T-helper 1 cell treated with Interleukin-12 subunit alpha and Interleukin-12 subunit beta and Interleukin-4 antibody, amounts not matched to agents 30 μg/mL and 1 μg/mL, for 36 hours (primary cell): Measurements from ENCODE around the gene UCP3.

Source experiments
- H3K27ac Mint-ChIP-seq: one replicate; pipeline ENCODE4 v1.8.0; 2021; ENCODE audit warnings: mild to moderate bottlenecking, mixed read lengths
- H3K27me3 Mint-ChIP-seq: one replicate; pipeline ENCODE4 v1.8.0; 2021; ENCODE audit warnings: low read depth, mixed read lengths
- H3K36me3 Mint-ChIP-seq: one replicate; pipeline ENCODE4 v1.8.0; 2021; ENCODE audit warnings: low read depth, mixed read lengths
- H3K4me1 Mint-ChIP-seq: one replicate; pipeline ENCODE4 v1.8.0; 2021; ENCODE audit warnings: low read depth, mixed read lengths
- H3K4me3 Mint-ChIP-seq: one replicate; pipeline ENCODE4 v1.8.0; 2021; ENCODE audit warnings: mild to moderate bottlenecking, moderate library complexity, mixed read lengths
- H3K9me3 Mint-ChIP-seq: one replicate; pipeline ENCODE4 v1.8.0; 2021; ENCODE audit warnings: mixed read lengths

The UCP3 gene, protein sequence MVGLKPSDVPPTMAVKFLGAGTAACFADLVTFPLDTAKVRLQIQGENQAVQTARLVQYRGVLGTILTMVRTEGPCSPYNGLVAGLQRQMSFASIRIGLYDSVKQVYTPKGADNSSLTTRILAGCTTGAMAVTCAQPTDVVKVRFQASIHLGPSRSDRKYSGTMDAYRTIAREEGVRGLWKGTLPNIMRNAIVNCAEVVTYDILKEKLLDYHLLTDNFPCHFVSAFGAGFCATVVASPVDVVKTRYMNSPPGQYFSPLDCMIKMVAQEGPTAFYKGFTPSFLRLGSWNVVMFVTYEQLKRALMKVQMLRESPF

DNA sequence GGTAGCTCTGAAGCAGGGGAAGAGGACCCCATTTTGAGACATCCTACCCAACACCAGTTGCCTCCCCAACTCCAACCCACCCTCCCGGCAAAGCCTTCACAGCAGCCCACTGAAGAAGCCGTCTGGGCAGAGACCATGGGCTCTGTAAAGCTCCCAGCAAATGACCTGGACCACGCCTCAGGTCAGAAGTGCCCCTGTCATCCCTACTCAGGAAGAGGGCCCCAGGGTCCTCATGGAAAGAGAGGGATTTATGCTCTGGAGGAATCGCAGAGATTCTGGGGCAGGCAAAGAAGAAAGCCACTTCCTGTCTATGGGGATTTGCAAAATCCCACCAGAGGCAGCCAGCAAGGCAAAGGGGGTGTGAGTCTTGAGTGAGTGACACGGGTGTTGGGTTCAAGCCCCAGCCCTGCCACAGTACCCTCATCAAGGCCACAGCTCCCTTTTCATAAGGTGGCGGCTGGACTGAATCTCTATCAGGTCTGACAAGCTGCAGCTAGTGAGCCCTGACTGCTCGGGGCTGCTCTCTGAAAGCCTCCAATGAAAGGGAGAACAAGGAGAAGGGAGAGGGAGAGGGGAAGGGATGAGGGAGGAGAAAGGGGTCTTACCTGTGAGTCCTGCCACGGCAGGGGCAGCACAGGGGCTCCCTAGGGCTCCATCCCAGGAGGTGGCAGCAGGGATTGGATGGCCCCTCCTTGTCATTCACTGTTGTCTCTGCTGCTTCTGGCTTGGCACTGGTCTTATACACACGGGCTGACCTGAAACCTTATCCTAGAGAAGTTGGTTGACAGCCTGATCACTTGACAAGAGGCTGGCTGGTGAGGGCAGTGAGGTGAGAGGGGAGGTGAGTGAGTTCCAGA lies at the start of gene UCP3:
TSS of gene UCP3 (minus strand) at position 713 of the 857 bp plus-strand sequence. CDS start 2,043 bp downstream, outside the sequence.
- no peaks in the 10 kb centered on the region for H3K27me3 Mint-ChIP-seq
- peak within 1 kb of the TSS; percentile 88 for H3K27ac Mint-ChIP-seq
- H3K4me3 Mint-ChIP-seq, result peak within 1 kb of the TSS; percentile 31
- H3K9me3 Mint-ChIP-seq, result no peaks in the 10 kb centered on the region
- peaks cover 70% of the 10 kb centered on the region for H3K4me1 Mint-ChIP-seq
- H3K36me3 Mint-ChIP-seq, result peaks cover 14% of the 10 kb centered on the region

DNA sequence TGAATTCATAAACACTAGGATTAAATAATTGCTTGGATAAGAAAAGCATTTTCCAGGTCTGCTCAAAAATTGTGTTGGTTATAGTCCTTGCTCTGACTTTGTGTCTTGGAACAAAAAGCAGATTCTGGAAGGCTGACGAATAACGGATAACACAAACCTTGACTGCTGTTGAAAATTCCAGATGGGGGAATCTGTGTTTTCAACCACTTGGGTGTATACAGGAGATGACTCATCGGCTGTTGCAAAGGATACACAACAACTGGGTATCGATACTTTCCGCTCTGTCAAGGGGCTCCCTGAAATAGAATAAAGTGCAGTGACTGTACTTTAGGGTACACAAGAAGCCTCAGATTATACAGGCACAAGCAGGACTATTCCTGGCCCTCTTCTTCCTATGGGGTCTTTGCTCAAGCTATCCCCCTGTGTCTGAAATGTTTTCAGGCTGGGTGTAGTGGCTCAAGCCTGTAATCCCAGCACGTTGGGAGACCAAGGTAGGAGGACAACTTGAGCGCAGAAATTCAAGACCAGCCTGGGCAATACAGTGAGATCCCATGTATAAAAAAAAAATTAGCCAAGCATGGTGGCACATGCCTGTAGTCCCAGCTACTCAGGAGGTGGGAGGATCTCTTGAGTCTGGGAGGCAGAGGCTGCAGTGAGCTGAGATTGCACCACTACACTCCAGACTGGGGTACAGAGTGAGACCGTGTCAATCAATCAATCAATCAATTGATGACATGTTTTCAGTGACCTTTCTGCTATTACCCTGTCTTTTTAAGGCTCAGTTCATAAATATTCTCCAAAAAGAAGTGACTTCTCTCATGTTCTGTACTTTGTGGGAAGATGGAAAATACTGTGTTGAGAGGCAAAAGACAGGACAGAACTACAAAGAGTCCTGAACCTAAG lies 48.6 kb upstream of the UCP3 start:
- H3K36me3 Mint-ChIP-seq, result peaks cover 33% of the 10 kb centered on the region
- no peaks in the 10 kb centered on the region for H3K9me3 Mint-ChIP-seq
- no peak overlapping the region for H3K4me3 Mint-ChIP-seq
- peaks cover 10% of the 10 kb centered on the region for H3K4me1 Mint-ChIP-seq
- H3K27ac Mint-ChIP-seq, result no peak overlapping the region
- H3K27me3 Mint-ChIP-seq, result no peaks in the 10 kb centered on the region

DNA sequence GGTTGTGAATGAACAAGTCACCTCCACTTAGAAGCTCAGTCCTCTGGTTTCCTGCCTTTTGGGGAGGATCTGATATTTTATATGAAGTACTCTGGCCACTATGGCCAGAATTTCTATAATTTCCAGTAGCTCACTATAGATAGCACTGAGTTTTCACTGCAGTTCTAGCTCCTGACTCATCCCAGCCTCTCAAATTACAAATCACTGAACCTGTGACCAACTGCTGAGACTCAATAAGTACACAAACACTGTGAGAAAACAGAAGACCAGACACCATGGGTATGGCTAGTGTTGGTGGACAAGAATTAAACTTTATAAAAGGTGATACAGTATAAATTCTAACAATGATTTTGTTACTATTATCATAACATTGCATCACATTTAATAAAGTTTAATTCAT lies 47.1 kb upstream of the UCP3 start:
- H3K27ac Mint-ChIP-seq, result no peak overlapping the region
- no peaks in the 10 kb centered on the region for H3K27me3 Mint-ChIP-seq
- H3K9me3 Mint-ChIP-seq, result no peaks in the 10 kb centered on the region
- peaks cover 26% of the 10 kb centered on the region for H3K36me3 Mint-ChIP-seq
- H3K4me1 Mint-ChIP-seq, result peaks cover 4% of the 10 kb centered on the region
- H3K4me3 Mint-ChIP-seq, result no peak overlapping the region

DNA sequence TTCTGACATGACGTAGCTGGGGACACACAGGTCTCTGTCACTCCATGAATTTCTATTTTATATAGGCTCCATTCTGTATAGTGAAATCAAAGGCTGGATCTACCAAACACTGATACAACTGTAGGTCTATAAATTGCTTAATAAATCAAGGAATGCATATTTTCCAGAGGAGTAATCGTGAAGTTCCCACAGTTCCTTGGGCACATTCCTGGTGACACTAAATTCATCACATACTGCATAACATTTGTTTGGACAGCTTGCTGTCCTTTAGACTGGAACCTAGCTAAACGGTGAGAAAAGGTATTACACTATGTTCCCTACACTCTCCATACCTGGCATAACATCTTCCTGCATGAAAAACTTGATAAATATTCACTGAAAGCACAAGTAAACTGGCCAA lies 41.6 kb upstream of the UCP3 start:
- Mint-ChIP-seq H3K36me3 (peaks cover 21% of the 10 kb centered on the region), H3K27me3 (no peaks in the 10 kb centered on the region), H3K4me3 (no peak overlapping the region), H3K4me1 (peaks cover 2% of the 10 kb centered on the region), H3K27ac (no peak overlapping the region), H3K9me3 (no peaks in the 10 kb centered on the region)

DNA sequence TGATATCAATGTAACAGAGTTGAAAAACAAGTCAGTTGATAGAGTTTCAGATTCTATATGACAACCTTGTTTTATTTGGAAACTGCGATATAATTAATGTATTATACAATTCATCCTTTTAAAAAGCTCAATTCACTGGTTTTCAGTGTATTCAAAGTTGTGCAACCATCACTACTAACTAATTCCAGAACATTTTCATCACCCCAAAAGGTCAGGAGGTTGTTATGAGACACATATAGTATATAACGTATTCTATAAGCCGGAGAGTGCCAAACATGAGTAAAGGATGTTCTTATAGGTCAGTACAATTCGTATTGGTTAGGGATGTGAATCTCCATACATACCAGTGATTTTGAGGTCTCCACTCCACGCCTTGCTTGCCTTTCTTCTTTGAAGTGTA lies 40.1 kb upstream of the UCP3 start:
- Mint-ChIP-seq H3K4me1 (no peaks in the 10 kb centered on the region), H3K9me3 (no peaks in the 10 kb centered on the region), H3K4me3 (no peak overlapping the region), H3K36me3 (peaks cover 18% of the 10 kb centered on the region), H3K27ac (no peak overlapping the region), H3K27me3 (no peaks in the 10 kb centered on the region)

DNA sequence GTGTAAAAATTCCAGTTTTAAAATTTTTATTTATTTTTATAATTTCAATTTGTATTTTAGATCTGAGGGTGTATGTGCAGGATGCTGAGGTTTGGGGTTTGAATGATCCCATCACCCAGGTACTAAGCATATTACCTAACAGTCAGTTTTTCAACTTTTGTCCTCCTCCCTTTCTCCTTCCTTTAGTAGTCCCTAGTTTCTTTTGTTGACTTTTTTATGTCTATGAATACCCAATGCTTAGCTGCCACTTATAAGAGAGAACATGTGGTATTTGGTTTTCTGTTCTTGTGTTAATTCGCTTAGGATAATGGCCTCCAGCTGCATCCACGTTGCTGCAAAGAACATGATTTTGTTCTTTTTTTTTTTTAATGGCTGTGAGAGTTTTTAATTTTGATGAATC lies 35.7 kb upstream of the UCP3 start:
- Mint-ChIP-seq H3K36me3 (peaks cover 30% of the 10 kb centered on the region), H3K9me3 (no peaks in the 10 kb centered on the region), H3K4me1 (peaks cover 9% of the 10 kb centered on the region), H3K27ac (no peak overlapping the region), H3K4me3 (no peak overlapping the region), H3K27me3 (no peaks in the 10 kb centered on the region)

DNA sequence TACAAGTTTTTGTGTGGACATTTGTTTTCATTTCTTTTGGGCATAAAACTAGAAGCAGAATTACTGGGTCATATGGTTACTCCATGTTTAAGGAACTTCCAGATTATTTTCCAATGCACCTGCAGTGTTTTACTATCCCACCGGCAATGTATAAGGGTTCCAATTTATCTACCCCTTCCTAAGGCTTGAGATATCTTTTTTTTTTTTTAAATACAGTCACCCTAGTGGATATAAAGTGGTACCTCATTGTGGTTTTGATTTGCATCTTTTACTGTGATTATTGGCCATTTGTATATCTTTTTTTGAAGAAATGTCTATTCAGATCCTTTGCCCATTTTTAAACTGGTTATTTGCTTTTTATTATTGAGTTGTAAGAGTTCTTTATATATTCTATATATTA lies 34.6 kb upstream of the UCP3 start:
- Mint-ChIP-seq H3K27ac (no peak overlapping the region), H3K36me3 (peaks cover 31% of the 10 kb centered on the region), H3K27me3 (no peaks in the 10 kb centered on the region), H3K4me3 (no peak overlapping the region), H3K9me3 (no peaks in the 10 kb centered on the region), H3K4me1 (peaks cover 9% of the 10 kb centered on the region)

DNA sequence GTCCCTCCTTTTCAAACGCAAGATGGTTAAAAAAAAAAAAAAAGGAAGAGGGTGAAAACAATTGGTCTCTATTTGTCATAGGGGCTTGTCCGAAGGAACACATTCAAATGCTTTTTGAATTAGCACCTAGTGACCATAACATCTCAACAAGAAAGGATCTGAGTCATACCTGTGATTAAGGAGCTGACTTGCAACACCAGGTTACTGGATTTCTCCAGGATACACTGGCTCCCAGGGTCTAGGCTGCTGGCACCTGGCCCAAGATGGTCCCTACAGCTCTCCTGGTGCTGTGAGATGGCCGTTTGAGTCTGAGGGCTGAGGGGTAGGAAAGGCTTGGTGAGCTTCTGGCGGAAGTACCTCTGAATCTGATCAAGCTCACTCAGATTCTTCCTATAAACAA lies 28.4 kb upstream of the UCP3 start:
- Mint-ChIP-seq H3K9me3 (no peaks in the 10 kb centered on the region), H3K36me3 (peaks cover 38% of the 10 kb centered on the region), H3K4me1 (peaks cover 9% of the 10 kb centered on the region), H3K27ac (no peak overlapping the region), H3K27me3 (no peaks in the 10 kb centered on the region), H3K4me3 (no peak overlapping the region)

DNA sequence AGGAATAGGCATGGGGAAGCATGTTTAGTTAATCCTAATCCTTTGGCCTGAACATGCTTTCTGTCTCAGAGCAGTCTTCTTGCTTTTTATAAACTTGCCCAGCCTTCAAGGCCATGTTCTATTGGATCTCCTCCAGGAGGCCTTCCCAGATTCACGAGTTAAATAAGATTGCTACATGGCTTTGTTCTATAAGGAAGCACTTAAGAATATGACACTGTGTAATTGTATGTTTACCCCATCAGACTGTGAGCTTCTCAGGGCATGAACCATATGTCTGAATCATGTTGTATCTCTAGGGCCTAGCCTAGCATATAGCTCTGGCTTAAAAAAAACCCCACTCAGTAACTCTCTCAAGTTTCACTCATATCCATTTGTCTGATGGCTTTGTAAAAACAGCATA lies 26.4 kb upstream of the UCP3 start:
- Mint-ChIP-seq H3K36me3 (peaks cover 34% of the 10 kb centered on the region), H3K4me1 (peaks cover 14% of the 10 kb centered on the region), H3K9me3 (no peaks in the 10 kb centered on the region), H3K4me3 (no peak overlapping the region), H3K27ac (no peak overlapping the region), H3K27me3 (no peaks in the 10 kb centered on the region)

DNA sequence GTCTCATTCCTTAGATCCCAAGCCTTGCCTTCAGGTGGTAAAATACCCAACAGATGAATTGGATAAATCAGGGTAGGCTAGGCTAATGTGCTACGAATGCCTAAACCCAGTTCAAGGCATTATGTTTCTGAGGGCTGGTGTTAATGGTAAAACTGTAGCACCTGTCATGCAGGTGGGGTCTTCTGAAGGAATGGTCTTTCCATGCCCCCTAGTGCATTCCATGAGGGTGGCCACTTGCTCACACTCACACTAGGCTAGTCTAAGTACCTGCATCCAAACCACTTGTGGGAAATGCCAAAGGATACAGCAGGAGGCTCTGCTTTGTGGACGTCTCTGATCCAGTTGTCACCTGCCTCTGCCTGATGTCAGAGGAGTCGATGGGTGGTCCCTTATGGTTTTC lies 24.2 kb upstream of the UCP3 start:
- Mint-ChIP-seq H3K4me3 (no peak overlapping the region), H3K4me1 (peaks cover 25% of the 10 kb centered on the region), H3K9me3 (no peaks in the 10 kb centered on the region), H3K36me3 (peaks cover 31% of the 10 kb centered on the region), H3K27ac (no peak overlapping the region), H3K27me3 (no peaks in the 10 kb centered on the region)

DNA sequence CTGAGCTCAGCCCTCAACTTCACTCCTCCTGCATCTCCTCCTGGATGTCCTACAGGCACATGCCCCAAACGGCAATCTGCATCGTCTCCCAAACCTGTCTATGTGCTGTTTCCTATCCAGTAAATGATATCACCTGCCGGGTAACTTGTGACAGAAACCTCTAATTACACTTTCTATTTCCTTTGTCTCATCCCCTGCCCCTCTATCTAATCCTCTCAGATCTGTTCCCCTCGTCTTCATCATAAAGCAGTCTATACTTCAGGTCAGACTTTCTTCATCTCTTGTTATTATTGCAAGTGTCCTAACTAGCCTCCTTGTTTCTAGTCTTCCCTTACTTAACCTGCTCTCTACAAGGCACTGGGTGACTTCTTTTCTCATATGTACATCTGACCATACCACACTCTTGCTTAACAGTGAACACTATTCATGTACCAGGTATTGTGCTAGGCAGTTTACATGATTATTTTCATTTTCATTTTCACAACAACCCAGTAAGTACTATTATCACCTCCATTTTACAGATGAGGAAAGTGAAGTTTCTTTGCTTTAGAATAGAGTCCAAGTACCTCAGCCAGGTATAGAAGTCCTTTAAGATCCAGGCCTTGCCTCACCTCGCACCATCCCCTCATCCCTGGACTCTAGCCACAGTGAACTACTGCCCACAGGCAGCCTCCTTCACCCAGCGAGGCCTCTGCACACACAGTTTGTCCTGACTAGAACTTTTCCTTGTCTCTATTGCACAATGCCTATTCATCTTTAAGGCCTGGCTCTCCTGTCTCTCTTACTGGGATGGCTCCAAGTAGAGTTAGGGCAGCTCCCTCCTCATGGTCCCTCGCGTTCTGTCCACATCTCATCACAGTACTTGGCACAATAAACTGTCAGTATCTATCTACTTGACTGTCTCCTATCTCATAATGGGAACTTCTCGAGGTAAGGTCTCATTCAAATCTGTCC lies 22.1 kb upstream of the UCP3 start:
- peak overlapping the region; percentile 87 for H3K27ac Mint-ChIP-seq
- H3K36me3 Mint-ChIP-seq, result peaks cover 25% of the 10 kb centered on the region
- H3K4me1 Mint-ChIP-seq, result peaks cover 32% of the 10 kb centered on the region
- no peaks in the 10 kb centered on the region for H3K27me3 Mint-ChIP-seq
- peak overlapping the region; percentile 61 for H3K4me3 Mint-ChIP-seq
- H3K9me3 Mint-ChIP-seq, result no peaks in the 10 kb centered on the region

DNA sequence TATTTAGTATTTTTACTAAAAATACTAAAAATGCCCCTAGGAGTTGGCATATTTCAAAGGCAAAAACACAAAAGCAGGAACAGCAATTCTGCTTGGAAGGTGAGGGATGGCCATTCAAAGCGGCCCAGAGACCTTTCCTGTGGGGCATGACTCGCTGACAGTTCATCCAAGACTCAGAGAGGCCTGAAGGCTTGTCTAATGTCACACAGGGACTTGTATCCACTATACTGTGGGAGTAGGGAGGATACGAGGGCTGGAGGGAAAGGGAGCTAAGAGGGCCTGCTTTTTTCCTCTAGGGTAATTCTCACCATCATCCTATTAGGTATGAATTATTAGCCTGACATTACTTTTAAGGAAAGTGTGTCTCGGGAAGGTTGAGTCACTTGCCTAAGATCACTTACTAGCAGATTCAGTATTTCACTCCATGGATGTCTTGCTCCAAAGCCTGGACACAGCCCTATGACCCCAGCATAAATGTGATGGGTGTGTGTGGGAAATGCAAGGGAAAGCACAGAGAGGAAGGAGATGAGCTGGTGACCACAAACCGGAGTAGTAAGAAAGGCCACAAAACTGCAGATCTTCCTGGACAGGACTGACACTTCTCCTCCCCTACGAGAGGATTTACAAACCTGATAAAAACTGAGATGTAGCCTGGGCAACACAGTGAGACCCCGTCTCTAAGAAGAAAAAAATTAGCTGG lies 16.7 kb upstream of the UCP3 start:
- Mint-ChIP-seq H3K27me3 (no peaks in the 10 kb centered on the region), H3K36me3 (peaks cover 27% of the 10 kb centered on the region), H3K9me3 (no peaks in the 10 kb centered on the region), H3K4me3 (no peak overlapping the region), H3K4me1 (peaks cover 43% of the 10 kb centered on the region), H3K27ac (peak overlapping the region; percentile 4)
